CD4-positive, alpha-beta T cell treated with Interleukin-1 beta for 1 hour (primary cell): ENCODE measurements around the gene PRRX1.

Experiments
- DNase-seq, 2 donors: peaks; one replicate each; pipeline ENCODE4 v3.0.0-alpha.2; 2020 to 2022

The PRRX1 gene

GRCh38 chr1:170664828-170665612 is 1.1 kb downstream of the PRRX1 start:
- no peak for DNase-seq

DNA sequence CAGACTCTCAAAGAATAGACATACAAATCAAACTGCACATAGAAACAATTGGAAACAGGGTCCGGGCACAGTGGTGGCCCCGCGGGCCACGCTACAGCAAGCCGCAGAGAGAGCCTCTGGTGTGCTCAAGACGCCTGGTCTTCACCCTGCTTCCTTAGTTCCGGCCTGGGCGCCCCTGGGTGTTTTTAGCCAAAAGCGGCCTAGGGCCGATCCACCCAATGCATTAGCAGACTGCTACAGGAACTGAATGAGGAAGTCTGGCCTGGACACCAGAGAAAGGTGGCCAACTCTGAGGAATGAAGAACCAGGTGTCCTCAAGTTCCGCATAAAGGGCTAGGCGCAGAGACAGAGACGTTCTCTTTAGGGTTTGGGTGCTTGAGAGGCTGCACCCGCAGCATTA is 1.7 kb downstream of the PRRX1 start:
- DNase-seq, result no peak

GRCh38 chr1:170666541-170667254 is 2.8 kb downstream of the PRRX1 start:
- no peak for DNase-seq

GRCh38 chr1:170668209-170669106 is 4.5 kb downstream of the PRRX1 start:
- DNase-seq, result no peak

- DNase-seq, result no peak
These were observed 5.1 kb downstream of the PRRX1 start for GRCh38 chr1:170669107-170669445.

GRCh38 chr1:170669586-170670530 is 5.9 kb downstream of the PRRX1 start:
- DNase-seq, result no peak

- no peak for DNase-seq
These were observed 7.1 kb downstream of the PRRX1 start for GRCh38 chr1:170670802-170671628.

- DNase-seq, result no peak
These were observed 7.7 kb downstream of the PRRX1 start for GRCh38 chr1:170671629-170671963.

GRCh38 chr1:170672316-170672715 is 8.4 kb downstream of the PRRX1 start:
- no peak for DNase-seq

DNA sequence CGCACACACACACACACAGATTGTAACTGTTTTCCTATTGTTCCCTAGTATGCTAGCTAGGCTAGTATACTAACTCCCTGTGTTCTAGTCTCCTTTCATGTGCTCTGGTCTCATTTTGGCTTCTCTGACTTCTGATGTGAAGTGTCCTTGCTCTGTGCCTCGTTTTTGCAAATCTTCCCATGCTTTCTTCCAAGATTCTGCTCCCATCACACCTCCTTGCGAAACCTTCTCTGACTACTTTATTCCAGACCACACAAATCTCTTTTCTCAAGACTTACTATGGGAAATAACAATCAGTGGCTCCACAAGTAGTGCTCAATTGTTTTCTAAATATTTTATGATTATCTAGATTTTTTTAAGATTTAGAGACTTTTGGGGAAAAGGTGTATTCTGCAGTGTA is 10.3 kb downstream of the PRRX1 start:
- DNase-seq, result no peak

DNA sequence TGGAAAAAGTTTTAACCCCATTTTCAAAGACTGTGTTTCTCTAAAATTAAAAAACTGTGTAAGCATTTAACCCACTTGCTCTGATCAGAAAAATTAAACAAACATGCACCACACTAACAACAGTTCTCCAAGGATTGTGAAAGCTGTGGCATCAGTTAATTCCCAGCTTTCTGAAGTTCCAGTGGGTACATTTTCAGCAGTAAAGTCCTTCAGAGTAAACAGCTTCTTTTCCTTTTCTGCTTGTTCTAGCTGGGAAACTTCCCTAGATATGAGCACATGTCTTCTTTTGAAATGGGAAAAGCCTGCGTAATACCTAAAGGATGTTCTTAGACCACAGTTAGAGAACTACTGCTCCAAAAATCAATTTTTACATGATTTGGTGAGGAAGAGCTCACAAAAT is 11.1 kb downstream of the PRRX1 start:
- no peak for DNase-seq

DNA sequence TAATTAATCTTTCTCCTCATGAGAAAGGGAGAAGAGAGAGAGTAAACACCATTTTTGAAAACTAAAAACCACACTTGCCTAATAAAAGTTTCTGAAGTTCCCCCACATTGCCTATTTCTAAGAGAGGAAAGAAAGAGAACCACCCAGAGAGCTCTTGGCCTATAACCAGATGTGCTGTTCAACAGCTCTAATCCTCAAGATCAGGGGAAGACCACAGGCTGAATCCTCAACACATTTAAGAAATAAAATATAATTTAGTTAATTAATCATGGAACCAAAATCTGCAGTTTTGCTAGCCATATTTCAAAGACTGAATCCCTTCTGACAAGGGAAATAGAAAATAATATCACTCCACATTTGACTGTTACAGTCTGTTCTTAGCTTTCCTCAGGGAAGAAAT is 11.9 kb downstream of the PRRX1 start:
- DNase-seq, result no peak

GRCh38 chr1:170676628-170677027 is 12.7 kb downstream of the PRRX1 start:
- no peak for DNase-seq

- DNase-seq, result no peak
These were observed 14.2 kb downstream of the PRRX1 start for GRCh38 chr1:170678027-170678600.

- DNase-seq, result no peak
These were observed 16.5 kb downstream of the PRRX1 start for GRCh38 chr1:170680428-170680827.

DNA sequence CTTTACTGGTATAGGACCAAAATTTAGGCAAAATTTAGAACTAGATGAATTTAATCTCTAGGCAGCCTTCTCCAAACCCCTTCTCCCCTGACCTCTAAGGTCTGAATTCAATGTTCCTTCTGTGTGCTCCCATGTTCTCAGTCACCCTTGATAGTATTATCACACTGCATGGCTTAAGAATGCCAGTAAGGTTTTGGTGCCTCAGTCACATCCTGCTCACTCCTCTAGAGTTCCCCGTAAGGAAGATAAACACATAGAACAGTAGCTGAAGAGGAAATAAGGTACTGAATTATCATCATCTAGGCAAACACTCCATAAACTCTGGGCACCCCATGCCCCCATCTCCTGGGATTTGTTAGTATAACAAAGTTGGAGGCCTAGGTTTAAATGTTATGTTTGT is 18.2 kb downstream of the PRRX1 start:
- no peak for DNase-seq

DNA sequence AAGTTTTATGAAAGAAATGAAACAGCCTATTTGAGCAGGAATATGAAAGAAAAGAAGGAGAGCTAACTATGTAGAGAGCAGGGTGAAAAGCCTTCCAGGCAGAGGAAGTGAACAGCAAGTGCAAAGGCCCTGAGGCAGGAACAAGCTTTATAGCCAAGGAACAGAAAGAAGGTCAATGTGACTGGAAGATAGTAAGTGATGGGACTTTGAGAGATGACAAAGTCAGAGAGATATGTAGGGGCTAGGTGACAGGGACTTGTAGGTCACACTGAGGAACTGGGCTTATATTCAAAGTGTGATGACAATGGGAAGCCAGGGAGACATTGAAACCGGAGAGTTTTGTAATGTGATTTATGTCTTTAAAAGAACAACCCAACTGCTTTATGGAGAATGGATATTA is 18.9 kb downstream of the PRRX1 start:
- DNase-seq, result no peak

GRCh38 chr1:170685166-170685565 is 21.2 kb downstream of the PRRX1 start:
- no peak for DNase-seq

DNA sequence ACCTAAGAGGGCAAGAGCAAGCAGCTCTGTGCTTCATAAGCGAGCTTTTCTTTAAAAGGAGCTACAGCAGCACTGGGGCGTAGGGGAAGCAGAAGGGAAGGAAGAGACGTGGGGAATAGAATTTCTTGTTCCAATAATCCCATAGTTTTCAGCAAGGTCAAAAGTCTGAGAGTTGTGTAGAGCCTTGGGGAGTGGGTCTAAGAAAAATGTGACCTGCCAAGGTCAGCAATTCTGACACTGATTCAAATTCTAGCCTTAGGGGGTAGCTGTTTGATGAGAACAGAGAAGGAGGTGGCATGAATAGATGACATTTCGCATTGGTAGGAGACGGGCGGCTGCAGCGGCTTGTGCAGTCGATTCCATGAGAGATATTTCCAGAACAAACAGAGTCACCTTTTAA is 22.4 kb downstream of the PRRX1 start:
- no peak for DNase-seq

GRCh38 chr1:170687621-170688020 is 23.7 kb downstream of the PRRX1 start:
- no peak for DNase-seq

DNA sequence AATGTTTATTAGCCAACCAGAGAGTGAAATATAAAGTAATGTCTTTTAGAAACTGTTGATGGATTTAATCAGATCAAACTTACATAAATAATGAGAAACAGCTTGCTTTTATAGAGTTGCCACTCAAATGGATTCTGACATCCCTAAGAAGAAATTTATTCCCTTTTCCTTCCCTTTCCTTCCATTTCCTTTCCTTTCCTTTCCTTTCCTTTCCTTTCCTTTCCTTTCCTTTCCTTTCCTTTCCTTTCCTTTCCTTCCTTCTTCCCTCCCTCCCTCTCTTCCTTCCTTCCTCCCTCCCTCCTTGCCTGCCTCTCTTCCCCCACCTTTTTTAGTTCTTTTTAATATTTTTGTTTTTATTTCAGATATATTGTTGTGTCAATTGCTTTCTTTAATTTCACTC is 27.3 kb downstream of the PRRX1 start:
- DNase-seq, result no peak
